Kasumi-1 (cell line): ENCODE results near the gene NR1H2.

Experiments used
- DNase-seq, 2 experiments: peaks; one replicate each; lab custom pipeline; 2025; lab: John Stamatoyannopoulos, UW

The NR1H2 gene

DNA sequence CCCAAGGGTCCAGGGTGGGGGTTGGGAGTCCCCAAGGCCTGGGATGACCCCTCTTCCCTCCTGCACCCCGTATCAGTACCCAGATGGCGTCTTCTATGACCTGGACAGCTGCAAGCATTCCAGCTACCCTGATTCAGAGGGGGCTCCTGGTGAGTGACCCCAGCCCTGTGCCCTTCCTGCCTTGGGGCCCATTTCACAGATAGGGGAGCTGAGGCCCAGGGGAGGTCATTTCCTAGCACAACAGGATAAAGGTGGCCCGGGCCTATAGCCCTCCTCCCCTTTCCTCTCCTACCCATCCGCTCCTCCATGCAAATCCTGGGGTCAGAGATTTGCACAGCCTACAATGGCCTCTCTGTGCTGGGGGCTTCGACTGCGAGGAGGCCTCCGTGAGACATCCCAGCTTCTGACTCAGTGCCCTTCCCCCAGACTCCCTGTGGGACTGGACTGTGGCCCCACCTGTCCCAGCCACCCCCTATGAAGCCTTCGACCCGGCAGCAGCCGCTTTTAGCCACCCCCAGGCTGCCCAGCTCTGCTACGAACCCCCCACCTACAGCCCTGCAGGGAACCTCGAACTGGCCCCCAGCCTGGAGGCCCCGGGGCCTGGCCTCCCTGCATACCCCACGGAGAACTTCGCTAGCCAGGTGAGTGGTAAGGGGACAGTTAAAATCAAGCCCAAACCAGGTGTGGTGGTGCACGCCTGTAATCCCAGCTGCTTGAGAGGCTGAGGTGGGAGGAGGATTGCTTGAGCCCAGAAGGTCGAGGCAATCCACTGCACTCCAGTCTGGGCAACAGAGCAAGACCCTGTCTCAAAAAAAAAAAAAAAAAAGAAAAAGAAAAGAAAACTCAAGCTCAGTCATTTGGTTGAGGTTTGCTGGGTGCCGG is 46.4 kb downstream of the NR1H2 start:
- no peak for DNase-seq

DNA sequence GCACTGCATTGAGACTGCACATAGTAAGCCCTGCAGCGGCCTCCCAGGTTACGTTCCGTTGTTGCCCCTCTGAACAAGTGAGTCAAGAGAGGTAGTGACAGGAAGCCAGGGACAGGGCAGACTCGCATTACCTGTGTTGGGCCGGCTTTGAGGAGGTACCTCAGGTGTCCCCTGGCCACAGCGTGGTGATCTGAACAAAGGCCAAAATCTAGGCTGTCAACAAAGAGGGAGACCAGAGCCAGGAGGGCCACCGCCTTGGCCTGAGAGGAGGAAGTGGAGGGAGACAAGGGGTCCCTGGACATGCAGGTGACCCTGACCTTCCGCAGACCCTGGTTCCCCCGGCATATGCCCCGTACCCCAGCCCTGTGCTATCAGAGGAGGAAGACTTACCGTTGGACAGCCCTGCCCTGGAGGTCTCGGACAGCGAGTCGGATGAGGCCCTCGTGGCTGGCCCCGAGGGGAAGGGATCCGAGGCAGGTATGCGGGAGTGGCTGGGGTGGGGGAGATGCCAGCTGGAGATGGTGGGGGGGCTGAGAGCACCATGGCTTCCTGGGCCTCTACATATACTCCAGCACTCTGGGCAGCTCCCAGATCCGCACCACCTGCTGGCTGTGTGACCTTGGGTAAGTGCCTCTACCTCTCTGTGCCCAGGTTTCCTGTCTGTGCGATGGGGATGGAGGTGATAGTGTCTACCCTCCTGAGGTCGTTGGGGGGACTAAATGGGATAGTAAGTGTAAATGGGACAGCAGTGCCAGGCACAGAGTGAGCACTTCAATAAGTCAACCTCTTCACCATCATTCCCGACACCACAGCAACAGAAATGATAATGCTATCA is 47.2 kb downstream of the NR1H2 start:
- no peak for DNase-seq

GRCh38 chr19:50425581-50425980 is 49.3 kb downstream of the NR1H2 start:
- DNase-seq, result no peak

GRCh38 chr19:50427318-50427925 is 51.2 kb downstream of the NR1H2 start:
- no peak for DNase-seq

DNA sequence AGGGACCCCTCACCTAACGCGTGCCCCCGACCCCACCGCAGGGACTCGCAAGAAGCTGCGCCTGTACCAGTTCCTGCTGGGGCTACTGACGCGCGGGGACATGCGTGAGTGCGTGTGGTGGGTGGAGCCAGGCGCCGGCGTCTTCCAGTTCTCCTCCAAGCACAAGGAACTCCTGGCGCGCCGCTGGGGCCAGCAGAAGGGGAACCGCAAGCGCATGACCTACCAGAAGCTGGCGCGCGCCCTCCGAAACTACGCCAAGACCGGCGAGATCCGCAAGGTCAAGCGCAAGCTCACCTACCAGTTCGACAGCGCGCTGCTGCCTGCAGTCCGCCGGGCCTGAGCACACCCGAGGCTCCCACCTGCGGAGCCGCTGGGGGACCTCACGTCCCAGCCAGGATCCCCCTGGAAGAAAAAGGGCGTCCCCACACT is 51.8 kb downstream of the NR1H2 start:
- peak; percentile 31 to 61 for DNase-seq

- DNase-seq, result no peak
Measured at GRCh38 chr19:50428772-50429463, 52.7 kb downstream of the NR1H2 start.

GRCh38 chr19:50430888-50431342 is 54.7 kb downstream of the NR1H2 start:
- no peak for DNase-seq

DNA sequence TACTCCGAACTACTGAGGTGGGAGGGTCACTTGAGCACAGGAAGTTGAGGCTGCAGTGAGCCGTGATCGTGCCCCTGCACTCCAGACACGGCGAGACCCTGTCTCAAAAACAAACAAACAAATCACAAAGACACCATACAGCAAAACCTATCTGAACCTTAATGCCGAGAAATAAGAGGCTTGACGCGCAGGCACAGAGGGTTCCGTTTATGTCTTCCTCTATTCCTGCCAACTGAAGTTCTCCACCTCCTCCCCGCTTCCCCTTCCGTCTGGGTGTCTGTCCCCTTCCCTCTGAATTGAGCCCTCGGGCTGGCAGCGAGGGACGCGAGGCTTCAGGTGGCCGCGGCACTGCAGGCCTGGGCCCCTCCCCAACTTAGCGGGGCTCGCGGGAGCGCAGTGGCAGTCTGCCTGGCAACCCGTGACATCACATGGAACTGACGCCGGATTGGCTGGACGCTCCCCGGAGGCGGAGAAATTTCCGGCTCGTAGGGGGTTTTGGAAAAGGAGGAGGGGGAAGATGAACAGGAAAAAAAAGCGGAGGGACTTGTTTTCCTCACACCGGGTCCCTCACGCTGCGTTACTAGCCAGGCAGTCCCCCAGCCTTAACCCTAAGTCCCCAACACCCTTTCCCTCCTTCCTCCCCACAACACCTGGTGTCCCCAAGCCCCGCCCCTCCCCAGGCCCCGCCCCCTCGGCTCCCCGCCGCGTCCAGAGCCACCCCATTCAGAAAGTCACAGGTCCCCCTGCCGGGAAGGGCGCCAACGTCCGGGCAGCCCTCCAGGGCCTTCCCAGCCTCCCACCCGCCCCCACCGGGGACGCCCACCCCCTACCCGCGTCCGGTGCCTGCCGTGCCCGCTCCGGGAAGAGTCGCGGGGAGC is 55.3 kb downstream of the NR1H2 start:
- peak; percentile 59 to 83 for DNase-seq

DNA sequence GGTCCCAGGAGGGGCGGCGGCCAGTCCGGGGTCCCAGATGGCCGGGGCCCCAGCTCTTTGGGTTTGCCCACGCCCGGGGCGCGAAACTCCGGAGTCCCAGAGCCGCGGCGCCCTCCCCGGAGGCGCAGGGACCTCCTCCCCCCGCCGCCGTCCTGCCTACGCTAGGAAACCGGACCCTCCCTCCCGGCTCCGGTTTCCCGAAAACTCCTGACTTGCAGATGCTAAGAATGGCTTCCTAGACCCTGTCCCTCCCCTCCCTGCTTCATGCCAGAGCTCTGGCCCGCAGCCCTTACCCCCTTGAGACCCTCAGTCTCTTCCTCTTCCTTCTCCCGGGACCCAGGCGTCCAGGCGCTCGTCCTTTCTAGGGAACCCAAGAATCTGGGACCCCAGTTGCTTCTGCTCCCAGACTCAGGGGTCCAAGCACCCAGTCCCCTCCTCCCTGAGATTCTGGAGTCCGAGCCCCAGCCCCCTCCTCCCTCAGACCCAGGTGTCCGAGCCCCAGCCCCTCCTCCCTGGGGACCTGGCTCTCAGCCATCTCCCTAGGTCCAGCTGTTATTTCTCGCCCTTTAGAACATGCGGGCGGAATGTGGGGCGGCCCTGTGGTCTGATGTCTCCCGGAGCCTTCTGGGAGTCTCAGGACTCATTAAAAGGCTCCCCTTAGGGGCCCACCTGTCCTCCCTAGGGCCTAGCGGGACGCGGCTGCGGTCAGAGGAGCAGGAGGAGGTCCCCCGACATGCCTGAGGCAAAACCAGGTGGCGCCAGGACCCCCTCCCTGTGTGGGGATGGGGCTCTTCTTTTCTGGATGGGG is 56.2 kb downstream of the NR1H2 start, which contains the start of gene MYBPC2:
MYBPC2 (plus strand) TSS at position 672 of the 808 bp plus-strand sequence; CDS start at position 734, 62 bp downstream.
- DNase-seq, result no peak
